HCT116 (cell line): ENCODE results near the gene SCAND1. TPM values are rescaled to one million over a fixed set of nuclear protein-coding genes. Genes with fewer than 3 reads are reported as not detected.

Experiments
- ATAC-seq: fragments of 200-7000 bp; cut with Tn5 transposase; 2 replicates; pipeline ENCODE4 v1.9.1; 2020; ENCODE audit warnings: mild to moderate bottlenecking, moderate library complexity
- BruUV-seq: library from RNA; stranded (reverse); fragments of 400-500 nt; replicated peaks from 2 replicates; lab custom pipeline; 2021; lab: Mats Ljungman, UMichigan
- CTCF ChIA-PET: fragments of 300-600 bp; sonication (Branson Sonifier 250); formaldehyde crosslinking; loops from one replicate; lab custom pipeline; 2021; ENCODE audit warnings: antibody characterized with exemption; lab: Charles Lee
- POLR2A ChIA-PET: fragments of 300-600, 350-600 bp; sonication (Branson Sonifier 250); formaldehyde crosslinking; loops from one replicate; lab custom pipeline; 2021; ENCODE audit warnings: antibody characterized with exemption; lab: Charles Lee
- RAD21 ChIA-PET, 2 experiments: fragments of 300-600 bp; sonication (Branson Sonifier 250); formaldehyde crosslinking; loops; one replicate each; lab custom pipeline; 2023; ENCODE audit warnings: low total read pairs in 2 of 2; ENCODE audit not compliant: uncharacterized antibody in 2 of 2, unreplicated experiment in 2 of 2, low non-redundant PET in 1 of 2; lab: Charles Lee
- DNase-seq: peaks from one replicate; pipeline ENCODE4 v3.0.0-alpha.2; 2010; ENCODE audit warnings: low read depth, low spot score
- H2AFZ ChIP-seq: fragments of 200-600 bp; shearing (Covaris generic), sonication (generic); 2 replicates; pipeline ENCODE4 v1.6.1; 2017; ENCODE audit warnings: low read depth, mixed run types, mixed read lengths, antibody characterized with exemption, low read length; ENCODE audit not compliant: poor library complexity, severe bottlenecking
- H3K27ac ChIP-seq: 2 replicates; pipeline ENCODE4 v1.5.1; 2012; ENCODE audit warnings: low read depth, low read length
- H3K27me3 ChIP-seq: fragments of 200-600 bp; sonication (generic); 2 replicates; pipeline ENCODE4 v1.6.1; 2016; ENCODE audit warnings: mixed run types, low read length, mixed read lengths; ENCODE audit not compliant: insufficient read depth
- H3K36me3 ChIP-seq, 2 experiments: fragments of 200-500 bp in 1 of 2; fragments of 200-600 bp in 1 of 2; sonication (Bioruptor generic) in 1 of 2; sonication (generic) in 1 of 2; 2 replicates each; pipeline versions ENCODE4 v1.5.1 to v1.6.1; 2014 to 2016; ENCODE audit warnings: low read length in 2 of 2, inconsistent platforms in 1 of 2, mixed read lengths in 1 of 2, mixed run types in 1 of 2; ENCODE audit not compliant: insufficient read depth in 2 of 2, control insufficient read depth in 1 of 2
- H3K4me1 ChIP-seq, 2 experiments: fragments of 200-600 bp in 1 of 2; sonication (generic) in 1 of 2; 2 replicates each; pipeline versions ENCODE4 v1.5.1 to v1.6.1; 2012 to 2017; ENCODE audit warnings: low read length in 2 of 2, inconsistent platforms in 1 of 2, mild to moderate bottlenecking in 1 of 2, mixed read lengths in 1 of 2, mixed run types in 1 of 2, moderate library complexity in 1 of 2; ENCODE audit not compliant: insufficient read depth in 2 of 2, control insufficient read depth in 1 of 2
- H3K4me2 ChIP-seq: fragments of 200-600 bp; sonication (generic); 2 replicates; pipeline ENCODE4 v1.6.1; 2017; ENCODE audit warnings: mixed run types, low read length, mixed read lengths
- H3K4me3 ChIP-seq, 2 experiments: fragments of 200-600 bp in 1 of 2; sonication (generic) in 1 of 2; replicated peaks in 1 of 2; 2 replicates each; pipeline ENCODE4 v1.5.1; 2011 to 2016; ENCODE audit warnings: low read length in 2 of 2, control low read depth in 1 of 2, low read depth in 1 of 2, mild to moderate bottlenecking in 1 of 2, mixed read lengths in 1 of 2, mixed run types in 1 of 2
- H3K79me2 ChIP-seq: fragments of 200-600 bp; sonication (generic); 2 replicates; pipeline ENCODE4 v1.6.1; 2017; ENCODE audit warnings: mild to moderate bottlenecking, mixed run types, low read length, moderate library complexity, mixed read lengths; ENCODE audit not compliant: insufficient read depth
- H3K9ac ChIP-seq: fragments of 200-600 bp; sonication (generic); 2 replicates; pipeline ENCODE4 v1.6.1; 2016; ENCODE audit warnings: low read length, mixed read lengths
- H3K9me2 ChIP-seq: fragments of 200-600 bp; sonication (generic), shearing (Covaris generic); 2 replicates; pipeline ENCODE4 v1.6.1; 2017; ENCODE audit warnings: mixed run types, mild to moderate bottlenecking, moderate library complexity; ENCODE audit not compliant: insufficient read depth
- H3K9me3 ChIP-seq, 2 experiments: fragments of 200-500 bp in 1 of 2; fragments of 200-600 bp in 1 of 2; sonication (Bioruptor generic) in 1 of 2; sonication (generic) in 1 of 2; 2 replicates each; pipeline ENCODE4 v1.6.1; 2014 to 2017; ENCODE audit warnings: low read length in 2 of 2, mixed read lengths in 2 of 2, inconsistent platforms in 1 of 2, low read depth in 1 of 2, mild to moderate bottlenecking in 1 of 2, mixed run types in 1 of 2, moderate library complexity in 1 of 2; ENCODE audit not compliant: control insufficient read depth in 1 of 2, insufficient read depth in 1 of 2
- H4K20me1 ChIP-seq: fragments of 200-600 bp; sonication (generic), shearing (Covaris generic); 2 replicates; pipeline ENCODE4 v1.6.1; 2017; ENCODE audit warnings: mixed run types, mild to moderate bottlenecking, moderate library complexity; ENCODE audit not compliant: insufficient read depth
- CBX3 ChIP-seq: IDR thresholded peaks from 2 replicates; pipeline ENCODE4 v1.6.1; 2012; ENCODE audit warnings: low read depth
- CEBPB ChIP-seq: IDR thresholded peaks from 2 replicates; pipeline ENCODE4 v1.6.1; 2012; ENCODE audit warnings: low read depth
- EGR1 ChIP-seq: IDR thresholded peaks from 2 replicates; pipeline ENCODE4 v1.6.1; 2012; ENCODE audit warnings: low read depth
- ELF1 ChIP-seq: IDR thresholded peaks from 2 replicates; pipeline ENCODE4 v1.6.1; 2012; ENCODE audit warnings: low read depth, borderline replicate concordance
- EZH2 ChIP-seq: fragments of 200-600 bp; sonication (generic); IDR thresholded peaks from 2 replicates; pipeline ENCODE4 v1.6.1; 2017; ENCODE audit warnings: antibody characterized with exemption, mixed run types
- EZH2phosphoT487 ChIP-seq: fragments of 200-600 bp; IDR thresholded peaks from 2 replicates; pipeline ENCODE4 v1.6.1; 2018; ENCODE audit warnings: antibody characterized with exemption, borderline replicate concordance
- FOSL1 ChIP-seq: IDR thresholded peaks from 2 replicates; pipeline ENCODE4 v1.6.1; 2012; ENCODE audit warnings: low read depth
- JUND ChIP-seq: IDR thresholded peaks from 2 replicates; pipeline ENCODE4 v1.6.1; 2012
- POLR2A ChIP-seq: IDR thresholded peaks from 2 replicates; pipeline ENCODE4 v1.7.0; 2011; ENCODE audit warnings: borderline replicate concordance; ENCODE audit not compliant: insufficient read depth, insufficient read length; ENCODE audit errors: extremely low read depth
- SIN3A ChIP-seq: IDR thresholded peaks from 2 replicates; pipeline ENCODE4 v1.6.1; 2012; ENCODE audit warnings: low read depth
- SP1 ChIP-seq: IDR thresholded peaks from 2 replicates; pipeline ENCODE4 v1.6.1; 2012; ENCODE audit warnings: low read depth
- SRF ChIP-seq: IDR thresholded peaks from 2 replicates; pipeline ENCODE4 v1.6.1; 2012; ENCODE audit warnings: low read depth
- TCF7L2 ChIP-seq: IDR thresholded peaks from 2 replicates; pipeline ENCODE4 v1.7.0; 2011; ENCODE audit warnings: borderline replicate concordance, inconsistent platforms; ENCODE audit not compliant: insufficient read depth, insufficient read length; ENCODE audit errors: extremely low read depth
- YY1 ChIP-seq: IDR thresholded peaks from 2 replicates; pipeline ENCODE4 v1.6.1; 2011; ENCODE audit warnings: low read length, low read depth, moderate library complexity, mild to moderate bottlenecking; ENCODE audit not compliant: insufficient replicate concordance; ENCODE audit errors: extremely low read depth
- ZFX ChIP-seq: fragments of 450-650 bp; IDR thresholded peaks from 2 replicates; pipeline ENCODE4 v1.6.1; 2017
- intact Hi-C: fragments of 100-400 bp; cut with micrococcal nuclease; formaldehyde crosslinking; loops from 2 replicates; pipeline ENCODE4 v1.10.0; 2022
- total RNA-seq: library from RNA; stranded (reverse); gene quantifications from one replicate; pipeline ENCODE4 v1.2.1, GENCODE V29; 2021; ENCODE audit not compliant: unreplicated experiment
- TF ChIP-seq, protein P1 (sequence below): IDR thresholded peaks from 2 replicates; pipeline ENCODE4 v1.6.1; 2012
- TF ChIP-seq, protein P2 (sequence below): IDR thresholded peaks from 2 replicates; pipeline ENCODE4 v1.6.1; 2012
- TF ChIP-seq, protein P3 (sequence below): IDR thresholded peaks from 2 replicates; pipeline ENCODE4 v1.6.1; 2012; ENCODE audit warnings: low read depth
- TF ChIP-seq, protein P4 (sequence below), 3 experiments: fragments of 200-600 bp in 1 of 3; sonication (generic) in 1 of 3; IDR thresholded peaks in 2 of 3; conservative IDR thresholded peaks in 1 of 3; 2 replicates each; pipeline ENCODE4 v1.5.1; 2012 to 2017; ENCODE audit warnings: low read depth in 2 of 3, low read length in 2 of 3, antibody characterized with exemption in 1 of 3, borderline replicate concordance in 1 of 3, control low read depth in 1 of 3, mild to moderate bottlenecking in 1 of 3, mixed read lengths in 1 of 3, mixed run types in 1 of 3, moderate library complexity in 1 of 3; ENCODE audit not compliant: insufficient read depth in 1 of 3

The SCAND1 gene
- total RNA-seq, 1 experiment from 2014 or later = 46.2 TPM

DNA sequence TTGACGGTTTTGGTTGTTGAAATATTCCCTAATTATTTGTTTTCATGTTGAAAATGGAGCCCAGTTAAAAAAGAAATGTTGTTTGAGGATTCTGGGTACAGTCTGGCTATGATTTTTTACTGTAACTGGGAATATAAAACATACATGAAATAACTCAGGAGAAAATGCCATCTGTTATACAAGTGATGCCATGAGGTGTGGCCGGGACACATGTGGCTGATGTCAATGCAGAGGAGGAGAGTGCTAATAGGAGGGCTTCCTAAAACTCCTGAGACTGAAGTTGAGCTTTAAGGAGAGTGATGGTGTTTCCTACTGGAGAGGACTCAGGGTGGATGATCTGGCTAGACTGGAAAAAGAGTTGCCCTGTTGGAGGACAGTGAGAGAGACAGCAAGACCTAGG lies 12.7 kb downstream of the SCAND1 start:
- Histone ChIP-seq H3K4me2 (no peak overlapping the region), H3K27ac (no peak overlapping the region), H3K9me2 (no peaks in the 10 kb centered on the region), H4K20me1 (no peaks in the 10 kb centered on the region), H3K27me3 (no peaks in the 10 kb centered on the region), H2AFZ (no peak overlapping the region), H3K79me2 (no peaks in the 10 kb centered on the region), H3K4me3 (no peak overlapping the region), H3K4me1 (no peaks in the 10 kb centered on the region), H3K9me3 (no peaks in the 10 kb centered on the region), H3K9ac (no peak overlapping the region), H3K36me3 (peaks cover 0 to 3% of the 10 kb centered on the region in 2 experiments; a peak in 1 of 4 replicates)
- ChIA-PET POLR2A (no interaction called here), CTCF (interaction anchor here (3.1 kb wide), 1 partner anchor 12 kb away, joined by 15 read pairs; the partner anchor contains the start of gene SCAND1), RAD21 (no interaction called here)
- no TSS peak for BruUV-seq
- TF ChIP-seq, protein P1, sequence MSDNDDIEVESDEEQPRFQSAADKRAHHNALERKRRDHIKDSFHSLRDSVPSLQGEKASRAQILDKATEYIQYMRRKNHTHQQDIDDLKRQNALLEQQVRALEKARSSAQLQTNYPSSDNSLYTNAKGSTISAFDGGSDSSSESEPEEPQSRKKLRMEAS = no peak
- TF ChIP-seq, protein P2, sequence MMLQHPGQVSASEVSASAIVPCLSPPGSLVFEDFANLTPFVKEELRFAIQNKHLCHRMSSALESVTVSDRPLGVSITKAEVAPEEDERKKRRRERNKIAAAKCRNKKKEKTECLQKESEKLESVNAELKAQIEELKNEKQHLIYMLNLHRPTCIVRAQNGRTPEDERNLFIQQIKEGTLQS = no peak
- TF ChIP-seq SRF (no peak), TCF7L2 (no peak), EZH2 (no peak), JUND (no peak), EZH2phosphoT487 (no peak), ELF1 (no peak), YY1 (no peak), ZFX (no peak), FOSL1 (no peak), CEBPB (no peak), EGR1 (no peak), POLR2A (no peak), CBX3 (no peak), SP1 (no peak), SIN3A (no peak)
- TF ChIP-seq, protein P3, sequence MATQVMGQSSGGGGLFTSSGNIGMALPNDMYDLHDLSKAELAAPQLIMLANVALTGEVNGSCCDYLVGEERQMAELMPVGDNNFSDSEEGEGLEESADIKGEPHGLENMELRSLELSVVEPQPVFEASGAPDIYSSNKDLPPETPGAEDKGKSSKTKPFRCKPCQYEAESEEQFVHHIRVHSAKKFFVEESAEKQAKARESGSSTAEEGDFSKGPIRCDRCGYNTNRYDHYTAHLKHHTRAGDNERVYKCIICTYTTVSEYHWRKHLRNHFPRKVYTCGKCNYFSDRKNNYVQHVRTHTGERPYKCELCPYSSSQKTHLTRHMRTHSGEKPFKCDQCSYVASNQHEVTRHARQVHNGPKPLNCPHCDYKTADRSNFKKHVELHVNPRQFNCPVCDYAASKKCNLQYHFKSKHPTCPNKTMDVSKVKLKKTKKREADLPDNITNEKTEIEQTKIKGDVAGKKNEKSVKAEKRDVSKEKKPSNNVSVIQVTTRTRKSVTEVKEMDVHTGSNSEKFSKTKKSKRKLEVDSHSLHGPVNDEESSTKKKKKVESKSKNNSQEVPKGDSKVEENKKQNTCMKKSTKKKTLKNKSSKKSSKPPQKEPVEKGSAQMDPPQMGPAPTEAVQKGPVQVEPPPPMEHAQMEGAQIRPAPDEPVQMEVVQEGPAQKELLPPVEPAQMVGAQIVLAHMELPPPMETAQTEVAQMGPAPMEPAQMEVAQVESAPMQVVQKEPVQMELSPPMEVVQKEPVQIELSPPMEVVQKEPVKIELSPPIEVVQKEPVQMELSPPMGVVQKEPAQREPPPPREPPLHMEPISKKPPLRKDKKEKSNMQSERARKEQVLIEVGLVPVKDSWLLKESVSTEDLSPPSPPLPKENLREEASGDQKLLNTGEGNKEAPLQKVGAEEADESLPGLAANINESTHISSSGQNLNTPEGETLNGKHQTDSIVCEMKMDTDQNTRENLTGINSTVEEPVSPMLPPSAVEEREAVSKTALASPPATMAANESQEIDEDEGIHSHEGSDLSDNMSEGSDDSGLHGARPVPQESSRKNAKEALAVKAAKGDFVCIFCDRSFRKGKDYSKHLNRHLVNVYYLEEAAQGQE = no peak
- TF ChIP-seq, protein P4, sequence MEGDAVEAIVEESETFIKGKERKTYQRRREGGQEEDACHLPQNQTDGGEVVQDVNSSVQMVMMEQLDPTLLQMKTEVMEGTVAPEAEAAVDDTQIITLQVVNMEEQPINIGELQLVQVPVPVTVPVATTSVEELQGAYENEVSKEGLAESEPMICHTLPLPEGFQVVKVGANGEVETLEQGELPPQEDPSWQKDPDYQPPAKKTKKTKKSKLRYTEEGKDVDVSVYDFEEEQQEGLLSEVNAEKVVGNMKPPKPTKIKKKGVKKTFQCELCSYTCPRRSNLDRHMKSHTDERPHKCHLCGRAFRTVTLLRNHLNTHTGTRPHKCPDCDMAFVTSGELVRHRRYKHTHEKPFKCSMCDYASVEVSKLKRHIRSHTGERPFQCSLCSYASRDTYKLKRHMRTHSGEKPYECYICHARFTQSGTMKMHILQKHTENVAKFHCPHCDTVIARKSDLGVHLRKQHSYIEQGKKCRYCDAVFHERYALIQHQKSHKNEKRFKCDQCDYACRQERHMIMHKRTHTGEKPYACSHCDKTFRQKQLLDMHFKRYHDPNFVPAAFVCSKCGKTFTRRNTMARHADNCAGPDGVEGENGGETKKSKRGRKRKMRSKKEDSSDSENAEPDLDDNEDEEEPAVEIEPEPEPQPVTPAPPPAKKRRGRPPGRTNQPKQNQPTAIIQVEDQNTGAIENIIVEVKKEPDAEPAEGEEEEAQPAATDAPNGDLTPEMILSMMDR (IDR thresholded peaks at IDR 0.05 in 2 of 3, conservative IDR thresholded peaks at IDR 0.05 in 1 of 3; ENCODE audit: borderline replicate concordance in 1 of 3, insufficient read depth in 1 of 3, low read depth in 2 of 3, low read length in 2 of 3) = no peak
- no peak for ATAC-seq
- intact Hi-C loops = no loop called here
- DNase-seq = no peak
